Lower lobe of right lung (tissue), 2 donors: ENCODE measurements around the gene CSNK2A3. TPM values are rescaled to one million over a fixed set of nuclear protein-coding genes. Genes with fewer than 3 reads are reported as not detected.

ENCODE experiments used
- ATAC-seq, 2 donors: fragments of 200-7000 bp; cut with Tn5 transposase; one replicate each; pipeline ENCODE4 v1.9.1; 2020 to 2022; ENCODE audit warnings: mild to moderate bottlenecking in 2 of 2, moderate library complexity in 2 of 2
- DNase-seq: peaks from one replicate; pipeline ENCODE4 v3.0.0-alpha.2; 2020
- H3K27ac ChIP-seq: fragments of 200-600 bp; one replicate; pipeline ENCODE4 v1.8.0; 2022
- H3K27me3 ChIP-seq: fragments of 200-600 bp; one replicate; pipeline ENCODE4 v1.8.0; 2022; ENCODE audit warnings: low read depth
- H3K36me3 ChIP-seq: fragments of 200-600 bp; one replicate; pipeline ENCODE4 v1.8.0; 2022; ENCODE audit warnings: mild to moderate bottlenecking
- H3K4me1 ChIP-seq: fragments of 200-600 bp; one replicate; pipeline ENCODE4 v1.8.0; 2022
- H3K4me3 ChIP-seq: fragments of 200-600 bp; one replicate; pipeline ENCODE4 v1.8.0; 2022; ENCODE audit warnings: mild to moderate bottlenecking
- H3K9me3 ChIP-seq: fragments of 200-600 bp; one replicate; pipeline ENCODE4 v1.8.0; 2022
- CTCF ChIP-seq: fragments of 200-600 bp; IDR thresholded peaks from one replicate; pipeline ENCODE4 v1.8.0; 2022; ENCODE audit warnings: antibody characterized with exemption, mild to moderate bottlenecking
- intact Hi-C: fragments of 100-400 bp; cut with DNase I; formaldehyde crosslinking; loops from one replicate; pipeline ENCODE4 v1.11.0; 2022
- total RNA-seq: library from RNA; stranded (reverse); fragmentation: NEBNext Ultra II Directional; extraction: Animal tissue kit (Norgen Biotek cat#: 25700); gene quantifications from one replicate; pipeline ENCODE4 v1.2.1, GENCODE V29; 2021
- donor health status: DM: no; HTN: yes; CAD: no; lungs with severe emphysema.

The CSNK2A3 gene
- total RNA-seq, 1 donor from 2014 or later = 2.6 TPM

GRCh38 chr11:11396301-11397035 lies 43.4 kb upstream of the CSNK2A3 start:
- H3K4me3 ChIP-seq = no peak overlapping the region
- DNase-seq (no peak), ATAC-seq (peak; percentile 8 to 38)
- H3K27me3 ChIP-seq = no peaks in the 10 kb centered on the region
- H3K36me3 ChIP-seq = no peaks in the 10 kb centered on the region
- H3K9me3 ChIP-seq = no peaks in the 10 kb centered on the region
- no peak for TF ChIP-seq CTCF
- intact Hi-C loops = no loop called here
- H3K4me1 ChIP-seq = peaks cover 15% of the 10 kb centered on the region
- no peak overlapping the region for H3K27ac ChIP-seq

GRCh38 chr11:11395126-11395525 lies 42.1 kb upstream of the CSNK2A3 start:
- no peak overlapping the region for H3K4me3 ChIP-seq
- H3K27me3 ChIP-seq = no peaks in the 10 kb centered on the region
- H3K36me3 ChIP-seq = no peaks in the 10 kb centered on the region
- DNase-seq (no peak), ATAC-seq (no peak)
- intact Hi-C loops = no loop called here
- H3K4me1 ChIP-seq = peaks cover 15% of the 10 kb centered on the region
- TF ChIP-seq CTCF = no peak
- H3K27ac ChIP-seq = no peak overlapping the region
- no peaks in the 10 kb centered on the region for H3K9me3 ChIP-seq

- Histone ChIP-seq H3K36me3 (no peaks in the 10 kb centered on the region), H3K27me3 (no peaks in the 10 kb centered on the region), H3K27ac (no peak overlapping the region), H3K9me3 (no peaks in the 10 kb centered on the region), H3K4me3 (no peak overlapping the region), H3K4me1 (peaks cover 19% of the 10 kb centered on the region)
- ATAC-seq = no peak
- DNase-seq = no peak
- intact Hi-C loops = no loop called here
- no peak for TF ChIP-seq CTCF
These were observed 41.2 kb upstream of the CSNK2A3 start for GRCh38 chr11:11394241-11394640.

- no peak for DNase-seq
- Histone ChIP-seq H3K9me3 (no peaks in the 10 kb centered on the region), H3K4me1 (peaks cover 23% of the 10 kb centered on the region), H3K27ac (peak overlapping the region; percentile 24), H3K4me3 (no peak overlapping the region), H3K36me3 (no peaks in the 10 kb centered on the region), H3K27me3 (no peaks in the 10 kb centered on the region)
- no peak for TF ChIP-seq CTCF
- intact Hi-C loops = no loop called here
- peak; percentile 49 to 65 for ATAC-seq
These were observed 38.9 kb upstream of the CSNK2A3 start for GRCh38 chr11:11391796-11392463.

GRCh38 chr11:11391169-11391568 lies 38.1 kb upstream of the CSNK2A3 start:
- DNase-seq (no peak), ATAC-seq (no peak)
- intact Hi-C loops = no loop called here
- Histone ChIP-seq H3K4me1 (peaks cover 20% of the 10 kb centered on the region), H3K27me3 (no peaks in the 10 kb centered on the region), H3K36me3 (no peaks in the 10 kb centered on the region), H3K27ac (no peak overlapping the region), H3K9me3 (no peaks in the 10 kb centered on the region), H3K4me3 (no peak overlapping the region)
- TF ChIP-seq CTCF = no peak
